Measurements from ENCODE around the gene MTX1. TPM values are rescaled to one million over a fixed set of nuclear protein-coding genes. Genes with fewer than 3 reads are reported as not detected.

MTX1 gene
- total and polyA plus RNA-seq, 9 of the 15 experiments (the other 6 are each of a cell fraction or from before 2014, with no cell fraction given) = 29.1 to 98.4 (median 66.9) TPM

- TF ChIP-seq ZNF518B (CRISPR knock-in tag; IDR thresholded peaks at IDR 0.05) (no peak), ZNF239 (CRISPR knock-in tag; IDR thresholded peaks at IDR 0.05) (no peak), ZNF384 (IDR thresholded peaks at IDR 0.05; ENCODE audit: low read depth, low read length) (no peak), SMARCC2 (IDR thresholded peaks at IDR 0.05; ENCODE audit: low read depth) (no peak), NFIC (IDR thresholded peaks at IDR 0.05) (no peak), MEIS2 (IDR thresholded peaks at IDR 0.05; ENCODE audit: partially characterized antibody) (no peak), ZNF324 (CRISPR knock-in tag; IDR thresholded peaks at IDR 0.05) (no peak)
Measured at GRCh38 chr1:155253208-155253607, 44.7 kb downstream of the MTX1 start (continued).

GRCh38 chr1:155253797-155254196 lies 45.3 kb downstream of the MTX1 start:
- peak in 1 of 4 experiments; percentile 34 for DNase-seq (ENCODE audit: extremely low read depth in 1 of 4, low spot score in 3 of 4)
- peaks cover 39% of the 10 kb centered on the region; the same call in 2 of the 3 replicates for H3K36me3 ChIP-seq (ENCODE audit: control insufficient read depth, insufficient read depth, low read length)
- H3K27ac ChIP-seq (ENCODE audit: extremely low read depth, low read depth, low read length) = peak overlapping the region; percentile 65; the same call in 1 of the 3 replicates
- no peaks in the 10 kb centered on the region for H3K9me3 ChIP-seq (replicated peaks; ENCODE audit: control insufficient read depth, insufficient read depth, low read depth, low read length)
- H3K9ac ChIP-seq (ENCODE audit: insufficient read depth in 1 of 2, low read depth in 2 of 2, low read length in 2 of 2) = peak overlapping the region; percentile 75 to 97; a peak in 3 of 4 replicates
- H3K9me1 ChIP-seq (ENCODE audit: control insufficient read depth, insufficient read depth, low read length) = no peaks in the 10 kb centered on the region
- no peaks in the 10 kb centered on the region for H4K20me1 ChIP-seq (replicated peaks; ENCODE audit: control insufficient read depth, insufficient read depth, low read length)
- FAIRE-seq = no peak
- no peak overlapping the region for H2AFZ ChIP-seq (ENCODE audit: low read depth, low read length)
- in situ Hi-C loops (cut with MboI) = loop anchor here (10.0 kb wide), 1 partner anchor 341 kb away; no protein-coding TSS in a partner anchor
- H3K4me3 ChIP-seq = peak overlapping the region; percentile 58
- no peak for ATAC-seq
- H3K4me1 ChIP-seq (replicated peaks in 1 of 2; ENCODE audit: control insufficient read depth in 2 of 2, insufficient read depth in 2 of 2, low read length in 2 of 2) = peaks cover 25 to 48% of the 10 kb centered on the region in 2 experiments
- ChIA-PET POLR2A (no interaction called here), CTCF (ENCODE audit: low intra/inter-chr PET ratio) (interaction anchor here (1.2 kb wide), 1 partner anchor 70 kb away, joined by 4 read pairs; no protein-coding TSS in a partner anchor)
- no TSS peak for BruUV-seq (replicated peaks)
- WGBS (ENCODE audit: insufficient coverage, low coverage, missing lambda C conversion rate) = 58% methylated on average over 5 of the region's 5 CpGs
- peaks cover 18% of the 10 kb centered on the region for H3K79me2 ChIP-seq (ENCODE audit: control insufficient read depth, insufficient read depth, low read length)
- intact Hi-C loops (cut with micrococcal nuclease) = loop anchor here (5.0 to 10.0 kb wide), 2 partner anchors 251 to 339 kb away; no protein-coding TSS in a partner anchor
- peak overlapping the region; percentile 81 for H3K4me2 ChIP-seq (ENCODE audit: insufficient read depth, low read length)
- no peaks in the 10 kb centered on the region for H3K27me3 ChIP-seq (ENCODE audit: control insufficient read depth in 2 of 2, insufficient read depth in 2 of 2, low read length in 2 of 2)
- TF ChIP-seq FOXM1 (IDR thresholded peaks at IDR 0.05; ENCODE audit: low read depth) (no peak), FOXM1 (CRISPR knock-in tag; IDR thresholded peaks at IDR 0.05; ENCODE audit: low read depth) (0 out of 2 replicates have a peak, but pooled peaks have one; percentile 13), RNF219 (CRISPR knock-in tag; IDR thresholded peaks at IDR 0.05) (no peak)

Data from K562 (cell line).